GM21723 (cell line): ENCODE data around the gene MPP1.
"Not testable (repeated sequence)": the region's sequence is repeated elsewhere in the genome, so short reads cannot be mapped to it uniquely, and the experiment has no call there.

Experiments used
- ATAC-seq: cut with Tn5 transposase; IDR thresholded peaks from one replicate; pipeline ENCODE4 v1.9.1; 2021; ENCODE audit warnings: mild to moderate bottlenecking, moderate library complexity; ENCODE audit not compliant: unreplicated experiment

The MPP1 gene

DNA sequence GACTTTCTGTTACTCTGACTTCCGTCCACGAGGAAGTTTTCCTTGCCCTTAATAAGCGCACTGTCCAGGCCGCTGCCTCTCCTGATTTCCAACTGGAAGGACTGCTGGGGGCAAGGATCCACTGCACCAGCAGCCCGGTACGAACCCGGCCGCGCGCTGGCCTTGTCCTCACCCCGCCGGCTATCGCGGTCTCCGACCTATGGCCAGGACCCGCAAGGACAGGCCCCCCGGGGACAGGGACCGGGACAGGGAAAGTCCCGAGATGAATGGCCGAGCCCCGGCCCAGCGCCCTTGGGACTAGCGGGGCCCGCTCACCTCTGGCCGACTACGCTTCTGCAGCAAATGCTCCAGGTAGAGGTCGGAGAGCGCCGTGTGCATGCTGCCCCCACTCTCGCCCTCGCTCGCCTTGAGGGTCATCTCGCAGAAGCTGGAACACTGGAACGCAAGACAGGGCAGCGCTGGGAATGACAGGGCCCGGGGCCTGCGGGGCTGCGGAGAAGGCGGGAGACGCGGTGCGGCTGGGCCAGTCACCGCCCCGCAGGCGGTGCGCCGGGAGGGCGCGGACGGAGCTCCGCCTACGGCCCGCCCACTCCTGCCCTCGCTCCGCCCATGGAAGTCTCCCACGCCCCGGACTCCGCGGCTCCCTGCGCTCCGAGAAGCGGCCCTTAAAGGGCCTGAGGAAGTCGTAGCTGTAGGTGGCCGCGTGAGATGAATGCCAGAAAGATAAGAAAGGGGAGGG, at the start of gene MPP1:
MPP1 (minus strand) TSS at position 529 of the 739 bp plus-strand sequence; CDS start at position 417, 112 bp downstream.
- peak; percentile 96 for ATAC-seq

GRCh38 chrX:154850957-154851611, 45.8 kb upstream of the MPP1 start:
- no peak for ATAC-seq

GRCh38 chrX:154840856-154841255, 35.6 kb upstream of the MPP1 start:
- ATAC-seq: no peak

- ATAC-seq: no peak
These were observed 30.9 kb upstream of the MPP1 start for GRCh38 chrX:154836163-154836562.

GRCh38 chrX:154834562-154834961, 29.3 kb upstream of the MPP1 start, which contains the start of gene SMIM9:
Gene SMIM9 (minus strand): TSS chrX:154834662. CDS start chrX:154830856, 3,806 bp downstream.
- no peak for ATAC-seq

- no peak for ATAC-seq
These were observed 28.5 kb upstream of the MPP1 start for GRCh38 chrX:154833746-154834274.

GRCh38 chrX:154829926-154830442, 24.7 kb upstream of the MPP1 start:
- no peak for ATAC-seq

GRCh38 chrX:154829134-154829533, 23.8 kb upstream of the MPP1 start:
- no peak for ATAC-seq

- ATAC-seq: peak; percentile 14
These were observed 22.7 kb upstream of the MPP1 start for GRCh38 chrX:154828016-154828408.

DNA sequence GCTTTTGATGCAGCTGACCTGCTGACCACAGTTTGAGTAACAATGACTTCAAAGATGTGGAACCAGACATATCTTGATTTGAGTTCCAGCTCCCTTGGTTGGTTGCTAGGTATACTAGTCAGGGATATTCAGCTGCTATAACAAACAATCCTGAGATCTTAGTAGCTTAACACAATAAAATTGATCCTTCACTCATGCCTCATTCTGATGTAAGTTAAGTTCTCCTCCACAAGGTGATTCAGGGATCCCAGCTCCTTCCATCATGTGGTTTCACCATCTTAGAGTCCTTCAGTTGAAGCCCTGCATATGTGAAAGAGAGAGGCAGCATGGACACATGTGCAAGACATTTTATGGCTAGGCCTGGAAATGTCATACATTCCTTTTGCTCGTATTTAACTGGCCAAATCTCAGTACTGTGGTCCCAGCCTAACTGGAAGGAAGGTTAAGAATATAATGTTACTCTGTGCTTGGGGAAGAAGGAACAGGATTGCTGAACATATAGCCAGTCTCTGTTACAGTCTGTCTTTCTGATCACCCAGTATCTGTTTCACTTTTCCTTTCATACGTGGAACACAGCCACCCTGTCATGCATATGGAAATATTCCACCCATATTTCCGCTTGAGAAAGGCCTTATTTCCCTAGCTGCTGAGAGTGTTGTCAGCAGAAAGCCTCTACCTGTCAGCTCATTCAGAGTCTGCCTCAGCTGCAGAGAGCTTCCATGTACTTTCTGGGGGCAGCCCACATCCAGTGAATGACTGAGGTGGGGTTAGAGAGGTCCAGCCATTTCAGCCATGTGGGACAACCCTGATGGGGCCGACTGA, 22.1 kb upstream of the MPP1 start:
- ATAC-seq: peak; percentile 94

GRCh38 chrX:154825586-154825985, 20.3 kb upstream of the MPP1 start:
- not testable (repeated sequence) for ATAC-seq

DNA sequence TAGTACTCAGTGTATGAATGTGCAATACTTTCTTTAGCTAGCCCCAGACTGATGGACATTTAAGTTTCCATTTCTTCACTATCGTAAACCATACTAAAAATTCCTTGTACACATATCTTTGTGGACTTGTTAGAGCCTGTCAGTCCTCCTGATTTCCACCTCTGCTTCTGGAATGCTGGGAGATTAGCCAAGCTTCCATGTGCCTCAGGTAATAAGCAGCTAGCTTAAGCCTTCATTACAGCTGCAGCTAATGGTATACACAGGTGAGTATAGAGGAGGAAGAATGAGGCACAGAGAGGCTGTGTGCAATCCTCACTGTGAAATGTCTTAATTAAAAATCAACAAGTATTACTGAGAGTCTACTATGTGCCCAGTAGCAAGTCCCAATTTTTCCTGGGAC, 19.4 kb upstream of the MPP1 start:
- no peak for ATAC-seq

DNA sequence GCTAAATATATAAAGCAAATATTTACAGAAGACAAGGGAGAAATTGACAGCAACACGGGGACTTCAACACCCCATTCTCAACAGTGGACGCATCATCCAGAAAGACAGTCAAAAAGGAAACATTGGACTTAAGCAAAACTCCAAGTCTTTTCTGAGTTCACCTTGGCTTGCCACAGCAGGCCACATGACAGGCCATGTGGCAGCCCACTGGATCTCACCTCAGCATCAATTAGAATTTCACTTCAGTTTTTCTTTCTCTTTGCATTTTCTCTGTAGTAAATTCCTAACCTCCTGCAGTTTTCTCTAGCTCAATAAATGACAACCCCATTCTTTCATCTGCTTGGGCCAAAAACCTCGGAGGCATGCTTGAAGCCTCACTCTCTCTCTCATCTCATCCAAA, 16.7 kb upstream of the MPP1 start:
- ATAC-seq: no peak

DNA sequence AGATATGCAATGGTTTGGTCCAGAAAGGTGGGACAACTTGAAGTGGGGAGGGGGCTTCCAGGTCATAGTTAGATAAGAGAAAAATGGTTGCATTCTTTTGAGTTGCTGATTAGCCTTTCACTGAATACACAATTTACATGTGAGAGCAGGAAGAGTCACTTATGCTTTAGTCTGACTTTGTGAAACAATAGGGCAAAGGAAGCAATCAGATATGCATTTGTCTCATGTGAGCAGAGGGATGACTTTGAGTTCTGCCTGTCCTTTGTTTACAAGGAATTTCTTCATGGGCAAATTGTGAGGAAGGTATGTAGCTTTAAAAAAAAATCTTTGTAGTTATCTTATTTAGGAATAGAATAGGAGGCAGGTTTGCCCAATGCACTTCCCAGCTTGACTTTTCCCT, 16.2 kb upstream of the MPP1 start:
- no peak for ATAC-seq

DNA sequence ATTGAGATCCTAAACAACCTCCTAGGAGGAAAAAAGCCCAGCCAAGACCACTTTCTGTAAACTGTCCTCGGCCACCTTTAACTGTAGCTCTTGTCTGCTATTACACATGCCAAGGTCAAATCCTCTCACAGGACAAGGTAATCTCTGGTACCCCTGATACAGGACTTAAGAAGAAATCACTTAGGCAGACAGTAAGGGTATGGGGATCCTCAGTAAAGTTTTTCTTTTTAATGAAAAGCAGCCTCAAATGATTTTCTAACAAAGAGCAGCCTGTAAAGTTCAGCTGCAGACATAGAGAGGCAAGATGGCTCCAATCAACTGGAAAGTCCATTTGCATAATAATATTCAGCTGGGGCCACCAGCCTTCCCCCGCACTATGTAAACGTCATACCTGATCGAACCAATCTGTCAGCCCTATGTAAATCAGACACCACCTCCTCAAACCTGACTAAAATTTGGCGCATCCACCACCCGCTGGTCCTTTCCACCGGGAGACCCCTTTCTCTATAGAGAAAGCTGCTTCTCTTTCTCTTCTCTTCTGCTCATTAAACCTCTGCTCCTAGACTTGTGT, 14.6 kb upstream of the MPP1 start:
- ATAC-seq: no peak

DNA sequence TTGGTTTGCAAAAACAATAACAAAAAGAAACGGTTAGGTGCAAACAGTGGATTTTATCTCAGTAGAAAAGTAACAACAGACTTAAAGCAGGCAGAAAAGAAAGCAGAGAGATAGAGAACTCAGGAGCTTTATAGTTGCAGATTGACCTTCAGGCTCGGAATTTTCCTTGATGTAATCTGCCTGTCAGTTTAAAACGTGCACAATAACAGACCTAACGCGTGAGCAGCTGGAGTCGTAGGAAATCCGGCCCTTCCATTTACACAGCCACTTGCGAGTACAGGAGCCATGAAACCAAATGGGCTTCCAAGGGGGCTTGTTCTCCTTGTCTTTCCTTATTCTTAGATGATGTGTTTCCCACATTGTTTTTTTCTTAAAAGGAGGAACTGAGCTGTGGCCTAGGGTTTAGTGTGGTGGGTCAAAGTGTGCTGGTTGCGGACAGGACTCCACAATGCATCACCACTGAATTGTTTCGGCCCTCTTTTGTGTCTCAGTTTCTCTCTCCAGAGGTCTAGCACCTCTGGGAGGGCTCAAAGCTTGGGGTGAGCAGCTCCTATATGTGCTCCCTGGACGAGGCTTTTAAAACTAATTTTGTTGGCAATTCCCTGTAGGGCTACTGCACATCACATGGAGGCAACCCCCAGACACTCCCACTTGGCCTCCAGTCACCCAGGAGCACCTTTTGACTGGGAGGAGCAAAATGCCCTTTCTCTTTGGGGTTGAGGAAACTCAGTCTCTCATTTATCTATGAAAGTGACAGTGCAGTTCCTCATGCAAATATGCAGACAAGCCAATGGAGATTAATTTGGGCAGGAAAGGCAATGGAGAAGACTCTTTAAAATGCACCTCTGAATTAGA, 13.9 kb upstream of the MPP1 start:
- no peak for ATAC-seq

DNA sequence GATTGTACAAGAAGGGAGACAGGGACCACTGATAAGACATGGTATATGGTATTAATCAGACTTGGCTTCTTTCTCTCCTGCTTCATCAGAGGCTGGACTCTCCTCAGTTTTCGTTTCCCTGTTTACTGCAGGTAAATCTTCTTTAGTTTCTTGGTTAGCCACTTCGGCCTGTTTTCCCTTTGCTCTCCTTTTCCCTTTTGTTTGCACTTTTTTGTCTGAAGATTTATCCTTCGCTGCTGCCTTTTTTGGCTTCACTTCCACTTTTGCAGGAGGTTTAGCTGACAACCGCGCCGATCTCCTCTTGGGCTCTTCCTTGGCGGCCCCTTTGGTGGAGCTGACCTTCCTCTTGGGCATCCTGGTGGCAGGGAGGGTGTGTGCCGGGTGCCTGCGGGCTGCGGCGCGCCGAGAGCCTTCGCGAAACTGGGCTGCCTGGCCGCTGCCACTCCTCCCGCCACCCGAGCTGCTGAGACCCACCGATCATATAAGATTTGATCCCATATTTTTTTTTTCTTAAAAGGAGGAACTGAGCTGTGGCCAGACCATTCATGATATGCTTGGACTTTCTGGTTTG, 11.8 kb upstream of the MPP1 start:
- ATAC-seq: not testable (repeated sequence)

GRCh38 chrX:154816326-154816898, 11.1 kb upstream of the MPP1 start:
- not testable (repeated sequence) for ATAC-seq

DNA sequence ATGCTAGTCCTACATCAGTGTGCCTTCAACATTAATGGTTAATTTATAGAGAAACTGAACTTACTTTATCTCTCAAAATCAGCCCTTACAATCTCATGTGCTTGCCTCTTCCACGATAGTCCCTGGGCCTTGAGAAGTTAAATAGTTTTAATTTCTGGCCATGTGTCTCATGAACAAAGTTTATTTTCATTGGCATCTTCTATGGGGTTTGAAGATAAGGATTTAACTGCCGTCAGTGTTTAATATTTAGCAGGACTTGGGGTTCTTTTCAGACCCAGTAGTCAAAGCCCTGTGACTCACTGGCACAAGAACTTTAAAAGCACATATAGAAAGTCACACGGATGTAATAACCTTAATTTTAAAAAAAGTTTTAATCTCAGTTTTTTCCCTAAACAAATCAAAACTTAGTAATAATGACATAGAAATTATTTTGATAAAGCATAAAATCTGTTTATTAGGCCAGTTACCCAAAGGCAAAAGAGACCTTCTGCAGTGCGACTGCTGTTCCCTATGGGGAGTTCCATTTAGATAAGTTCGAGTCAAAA, 10.1 kb upstream of the MPP1 start:
- ATAC-seq: no peak
